GM18526 (cell line): ENCODE data around the gene ST8SIA6.

Experiments used
- POLR2A ChIP-seq: IDR thresholded peaks from 3 replicates; pipeline ENCODE4 v1.6.1; 2011; ENCODE audit not compliant: insufficient read length; ENCODE audit errors: extremely low read depth

The ST8SIA6 gene

DNA sequence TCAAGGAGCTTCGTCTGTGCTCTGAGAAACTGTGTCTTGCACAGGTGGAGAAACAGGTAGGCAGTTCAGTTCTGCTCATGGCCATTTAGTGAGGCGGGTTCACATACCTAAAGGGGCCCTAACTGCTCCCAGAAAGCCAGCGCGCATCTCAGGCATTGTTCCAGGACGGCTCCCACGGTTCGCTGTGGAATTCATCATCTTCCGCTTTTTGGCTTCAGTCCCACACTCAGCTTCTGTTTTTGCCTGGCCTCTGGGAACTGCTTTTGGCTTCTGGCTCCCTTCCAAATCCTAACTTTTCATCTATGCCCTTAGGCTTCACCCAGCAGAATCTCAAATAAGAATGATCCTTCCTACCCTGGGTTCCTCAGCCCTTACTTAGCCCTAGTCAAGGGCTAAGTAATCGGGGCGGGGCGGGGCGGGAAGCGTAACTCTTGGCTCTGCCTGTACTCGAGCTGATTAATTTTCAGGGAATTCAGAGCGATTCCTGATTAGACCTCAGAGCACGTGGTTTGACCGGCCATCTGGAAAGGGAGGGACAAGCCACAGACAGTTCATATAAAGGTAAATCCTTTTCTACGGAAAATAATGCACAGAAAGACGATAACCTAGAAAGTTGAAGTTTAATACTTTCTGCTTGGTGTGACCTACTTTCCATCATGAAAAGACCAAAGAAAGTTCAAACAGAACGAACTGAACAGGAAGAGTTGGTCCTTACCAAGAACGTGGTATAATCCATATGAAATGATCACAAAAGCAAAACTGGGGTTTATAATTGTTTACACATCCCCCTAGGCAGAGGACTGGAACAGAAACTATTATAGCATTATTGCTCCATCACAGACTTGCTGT lies 105.7 kb downstream of the ST8SIA6 start:
- TF ChIP-seq POLR2A: no peak

DNA sequence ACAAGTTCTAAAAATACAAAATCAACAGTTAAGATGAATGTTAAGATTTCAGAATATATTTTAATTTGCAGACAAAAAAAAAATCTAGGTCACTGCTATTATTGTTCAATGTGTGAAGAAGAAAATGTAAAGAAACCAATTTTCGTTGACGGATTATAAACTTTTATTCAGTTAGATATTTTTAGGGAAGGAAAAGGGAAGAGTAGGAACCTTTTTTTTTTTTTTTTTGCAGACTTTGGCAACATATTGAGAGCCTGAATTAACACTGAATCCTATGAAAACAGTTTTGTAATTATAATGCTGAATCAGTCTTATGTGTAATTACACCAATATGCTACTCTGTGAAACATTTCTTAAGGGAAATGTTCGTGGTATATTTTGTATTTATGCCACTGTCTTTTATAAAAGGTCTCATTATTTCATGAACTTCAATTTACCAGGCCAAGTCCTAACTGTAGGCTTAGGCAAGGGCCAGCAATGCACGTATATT lies 106.3 kb downstream of the ST8SIA6 start:
- TF ChIP-seq POLR2A: no peak

- no peak for TF ChIP-seq POLR2A
These were observed 110.2 kb downstream of the ST8SIA6 start for GRCh38 chr10:17344206-17344605.

DNA sequence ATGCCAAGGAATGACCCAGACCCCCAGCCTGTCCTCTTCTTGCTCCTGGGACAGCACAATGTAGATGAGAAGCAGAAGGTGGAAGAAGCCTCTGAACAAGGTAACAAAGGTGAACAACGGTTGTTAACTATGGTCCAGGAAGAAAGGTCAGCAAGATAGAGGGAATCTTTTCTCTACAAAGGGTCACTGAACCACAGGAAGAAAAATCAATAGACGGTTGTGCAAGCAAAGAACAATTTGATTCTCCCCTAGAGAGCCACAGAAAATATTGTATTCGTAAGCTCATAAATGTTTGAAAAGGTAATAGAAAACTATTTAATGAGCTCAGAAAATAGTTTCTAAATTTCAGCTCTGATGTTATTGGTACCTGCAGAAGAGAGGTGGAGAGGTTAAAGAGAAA lies 111.3 kb downstream of the ST8SIA6 start:
- TF ChIP-seq POLR2A: no peak

- TF ChIP-seq POLR2A: no peak
These were observed 114.1 kb downstream of the ST8SIA6 start for GRCh38 chr10:17340144-17340829.

GRCh38 chr10:17335065-17335464 lies 119.3 kb downstream of the ST8SIA6 start:
- no peak for TF ChIP-seq POLR2A

- no peak for TF ChIP-seq POLR2A
These were observed 123.9 kb downstream of the ST8SIA6 start for GRCh38 chr10:17330501-17330900.

DNA sequence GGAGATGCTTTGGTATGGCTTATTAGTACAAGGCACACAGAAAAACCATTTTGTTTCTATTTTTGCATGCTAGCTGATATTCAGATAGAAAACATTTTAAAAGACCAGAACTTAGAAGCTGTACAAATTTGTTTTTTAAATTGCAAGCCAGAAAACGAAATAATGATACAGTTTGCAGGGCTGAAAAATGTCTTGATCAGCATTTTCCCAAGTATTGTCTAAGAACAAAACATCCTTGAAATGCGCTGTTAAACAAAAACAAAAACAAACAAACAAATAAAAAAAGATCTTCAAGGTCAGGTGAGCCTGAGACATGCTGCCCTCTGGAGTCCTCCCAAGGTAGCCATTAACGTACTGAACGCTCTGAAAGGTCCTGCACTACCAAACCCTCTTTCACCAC lies 128.0 kb downstream of the ST8SIA6 start:
- TF ChIP-seq POLR2A: no peak

DNA sequence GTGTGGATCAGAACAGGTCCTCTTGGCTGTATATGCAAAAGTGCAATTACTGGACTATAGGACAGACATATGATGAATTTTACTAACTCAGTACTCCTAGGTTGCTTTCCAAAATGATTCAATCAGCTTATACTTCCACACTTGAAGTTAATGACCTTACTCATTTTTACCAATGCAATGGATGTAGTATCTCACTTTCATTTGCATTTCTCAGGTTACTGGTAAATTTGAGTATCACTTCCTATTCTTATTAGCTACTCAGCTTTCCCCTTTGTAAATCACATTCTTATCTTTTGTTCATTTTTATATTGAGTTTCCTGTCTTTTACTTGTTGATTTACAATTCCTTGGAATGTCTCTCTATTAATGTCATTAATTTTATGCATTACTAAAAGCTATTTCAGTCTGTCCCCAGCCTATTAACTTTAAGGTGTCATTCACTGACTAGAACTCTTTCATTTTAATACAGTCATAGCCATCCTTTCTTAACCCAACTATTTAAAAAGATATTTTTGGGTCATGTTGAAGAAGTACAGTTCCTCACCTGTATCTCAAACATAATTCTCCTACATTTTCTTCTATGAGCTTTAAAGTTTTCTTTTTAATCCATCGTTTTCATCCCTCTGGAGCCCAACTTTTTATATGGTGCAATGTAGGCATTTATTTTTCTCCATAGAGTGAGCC lies 137.8 kb downstream of the ST8SIA6 start:
- no peak for TF ChIP-seq POLR2A

GRCh38 chr10:17309435-17309834 lies 145.0 kb downstream of the ST8SIA6 start:
- TF ChIP-seq POLR2A: no peak

DNA sequence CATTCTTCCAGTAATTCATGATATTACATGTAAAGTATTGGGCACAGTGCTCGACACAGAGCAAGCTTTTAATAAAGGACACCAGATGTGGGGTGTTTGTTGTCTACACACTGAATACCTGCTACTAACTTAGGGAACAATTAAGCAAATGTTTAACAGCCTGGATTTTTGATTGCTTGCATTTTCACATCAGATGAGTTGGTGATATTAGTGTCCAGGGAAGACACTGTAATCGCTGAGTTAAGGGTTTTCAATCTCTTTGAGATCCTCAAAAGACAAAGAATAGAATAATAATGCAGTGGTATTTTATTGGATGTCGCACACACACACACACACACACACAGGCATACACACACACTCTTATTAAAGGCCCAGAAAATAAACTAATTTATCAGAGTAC lies 147.3 kb downstream of the ST8SIA6 start:
- no peak for TF ChIP-seq POLR2A

- TF ChIP-seq POLR2A: no peak
These were observed 162.0 kb downstream of the ST8SIA6 start for GRCh38 chr10:17292375-17292774.

DNA sequence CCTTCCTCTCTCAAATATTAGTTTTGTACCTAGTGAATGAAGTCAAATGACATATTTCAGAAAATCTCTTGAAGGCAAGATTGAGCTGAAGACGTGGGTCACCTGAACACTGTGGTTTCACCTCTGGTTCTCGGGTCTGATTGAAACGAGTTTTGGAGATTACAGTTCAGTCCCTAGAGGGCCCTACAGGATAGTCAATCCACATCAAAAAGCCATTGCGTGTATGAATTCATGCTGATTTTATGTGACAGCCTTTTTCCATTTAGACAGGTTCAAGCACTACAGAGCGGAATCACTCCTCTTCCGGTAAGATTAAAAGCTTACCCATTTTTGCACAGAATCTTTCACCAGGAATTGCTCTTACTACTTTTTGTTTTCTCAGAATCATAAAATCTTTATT lies 164.2 kb downstream of the ST8SIA6 start:
- TF ChIP-seq POLR2A: no peak

DNA sequence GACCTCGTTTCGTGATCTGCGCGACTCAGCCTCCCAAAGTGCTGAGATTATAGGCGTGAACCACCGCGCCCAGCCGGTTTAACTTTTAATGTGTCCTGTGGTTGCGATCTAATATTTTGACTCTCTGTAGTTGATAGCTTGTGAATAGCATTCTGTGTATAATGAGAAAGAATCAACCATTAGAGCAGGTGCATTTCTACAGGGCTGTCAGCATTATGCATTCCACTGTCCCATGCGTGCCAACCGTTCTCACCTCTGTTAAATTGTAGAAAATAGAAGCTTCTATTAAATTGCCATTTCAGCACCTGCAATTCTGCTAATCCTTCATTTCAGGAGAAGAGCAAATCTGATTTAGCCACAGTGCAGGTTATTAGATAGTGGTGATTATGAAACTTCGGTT lies 164.6 kb downstream of the ST8SIA6 start:
- TF ChIP-seq POLR2A: no peak

DNA sequence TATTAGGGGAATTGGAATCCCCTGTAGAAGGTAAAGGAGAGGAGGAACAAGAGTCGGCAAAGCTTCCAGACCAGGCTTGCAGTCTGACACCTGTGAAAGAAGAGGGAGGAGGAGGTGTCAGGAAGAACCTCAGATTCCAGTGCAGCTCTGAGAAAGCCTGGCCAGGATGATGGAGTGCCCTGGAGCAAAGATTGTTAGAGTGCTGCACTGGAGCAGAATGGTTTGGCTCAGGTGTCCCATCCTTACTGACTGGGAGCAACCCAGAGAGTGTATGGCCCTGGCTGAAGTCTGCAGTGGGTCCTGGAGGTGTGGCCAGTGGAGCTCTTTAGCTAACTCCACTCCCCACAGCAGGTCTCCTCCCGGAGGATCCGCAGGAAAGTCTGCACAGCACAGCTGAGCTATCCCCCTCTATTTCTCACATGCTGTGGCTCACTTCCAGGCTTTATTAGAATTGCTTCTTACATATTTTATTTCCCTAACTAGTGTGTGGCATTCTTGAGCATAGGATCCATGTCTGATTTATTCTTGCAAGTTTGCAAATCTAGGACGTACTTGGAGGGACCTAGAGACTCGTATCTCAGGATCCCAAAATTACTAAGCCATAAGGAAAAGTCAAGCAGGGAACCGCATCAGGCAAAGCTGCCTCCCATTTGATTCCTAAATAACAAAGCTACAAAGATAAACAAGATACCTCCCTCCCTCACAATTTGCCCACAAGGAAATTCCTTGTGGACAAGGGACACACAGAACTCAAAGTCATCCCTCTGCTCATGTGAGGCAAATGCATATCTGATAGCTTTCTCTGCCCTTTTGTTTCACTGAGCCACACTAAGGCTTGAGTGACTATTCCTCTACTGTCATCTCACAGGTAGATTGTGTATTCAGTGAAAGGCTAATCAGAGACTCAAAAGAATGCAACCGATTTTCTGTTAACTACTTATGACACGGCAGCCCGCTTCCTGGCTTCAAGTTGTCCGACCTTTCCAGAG lies 167.5 kb downstream of the ST8SIA6 start:
- TF ChIP-seq POLR2A: no peak

- no peak for TF ChIP-seq POLR2A
These were observed 172.1 kb downstream of the ST8SIA6 start for GRCh38 chr10:17282311-17282710.
